Fibroblast of skin of abdomen (primary cell): ENCODE data around the gene MYOZ2. TPM values are rescaled to one million over a fixed set of nuclear protein-coding genes. Genes with fewer than 3 reads are reported as not detected.

Experiments used
- DNase-seq: peaks from one replicate; pipeline ENCODE4 v3.0.0-alpha.2; 2013
- polyA plus RNA-seq, 2 experiments: library from polyadenylated mRNA; unstranded; fragments of 120-200 nt; gene quantifications; one replicate each; pipeline ENCODE4 v1.2.1, GENCODE V29; 2013; ENCODE audit not compliant: insufficient read length in 2 of 2

Gene MYOZ2
- 0.44 TPM for polyA plus RNA-seq (2013, experiment 1 of 2; ENCODE audit: insufficient read length)
- 0.55 TPM for polyA plus RNA-seq (2013, experiment 2 of 2; ENCODE audit: insufficient read length)

DNA sequence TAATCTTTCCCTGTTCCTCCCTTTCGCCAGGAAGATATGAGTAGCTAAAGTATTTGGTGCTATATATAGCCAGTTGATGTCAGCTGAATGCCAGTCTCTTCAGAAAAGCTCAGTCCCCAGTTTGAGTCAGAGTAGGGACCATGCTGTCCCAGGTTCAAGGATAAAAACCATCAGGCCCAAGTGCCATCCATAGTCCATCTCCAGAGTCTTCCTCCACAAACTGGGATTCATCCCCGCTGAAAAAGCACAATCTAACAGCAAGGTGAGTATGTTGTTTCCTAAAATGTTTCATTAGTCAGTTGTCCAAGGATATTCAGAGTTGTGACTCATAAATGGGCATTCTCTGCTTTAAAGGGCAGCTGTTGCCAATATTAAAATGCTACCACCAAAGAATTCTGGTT, at the start of gene MYOZ2:
Gene MYOZ2, plus strand, starts transcription at position 112 of the 401 bp plus-strand sequence. CDS start 694 bp downstream, outside the sequence.
- no peak for DNase-seq

DNA sequence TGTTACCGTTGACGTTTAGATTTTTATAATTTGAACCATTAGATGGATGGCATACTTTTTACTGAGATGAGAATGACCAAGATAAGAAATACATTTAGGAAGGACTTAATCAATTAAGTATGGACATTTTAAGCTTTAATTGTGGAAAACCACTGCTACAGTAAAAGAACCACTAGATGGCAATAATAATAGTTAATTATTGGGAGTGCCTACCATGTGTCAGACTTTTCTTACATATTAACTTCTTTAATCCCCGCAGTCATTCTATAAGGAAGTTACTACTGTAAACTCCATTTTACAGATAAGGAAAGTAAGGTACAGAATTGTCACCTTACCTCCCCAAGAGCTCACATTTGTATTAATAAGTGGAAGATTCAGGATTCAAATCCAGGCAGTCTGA, 48.5 kb upstream of the MYOZ2 start:
- DNase-seq, result no peak

GRCh38 chr4:119087656-119088055, 48.0 kb upstream of the MYOZ2 start:
- no peak for DNase-seq

- no peak for DNase-seq
These were observed 42.4 kb upstream of the MYOZ2 start for GRCh38 chr4:119093042-119093827.

- DNase-seq, result no peak
These were observed 38.2 kb upstream of the MYOZ2 start for GRCh38 chr4:119097282-119097900.

DNA sequence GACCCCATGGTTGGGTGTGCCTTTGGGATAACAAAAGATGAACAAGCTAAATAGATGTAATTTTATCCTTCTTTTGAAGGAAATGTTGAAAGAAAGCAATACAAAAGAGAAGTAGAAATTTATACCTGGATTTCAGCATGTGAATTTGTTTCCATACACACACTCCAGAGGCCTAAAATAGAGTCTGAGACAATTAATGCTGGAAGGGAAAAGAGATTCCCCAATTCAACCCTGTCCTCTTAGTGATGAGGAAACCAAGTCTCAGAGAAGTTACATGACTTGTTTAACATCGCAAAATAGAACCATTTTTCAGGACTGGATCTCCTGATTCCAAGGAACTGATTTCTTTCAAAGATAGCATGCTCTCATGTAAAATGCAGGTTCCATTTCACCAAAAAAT, 37.3 kb upstream of the MYOZ2 start:
- DNase-seq, result no peak

DNA sequence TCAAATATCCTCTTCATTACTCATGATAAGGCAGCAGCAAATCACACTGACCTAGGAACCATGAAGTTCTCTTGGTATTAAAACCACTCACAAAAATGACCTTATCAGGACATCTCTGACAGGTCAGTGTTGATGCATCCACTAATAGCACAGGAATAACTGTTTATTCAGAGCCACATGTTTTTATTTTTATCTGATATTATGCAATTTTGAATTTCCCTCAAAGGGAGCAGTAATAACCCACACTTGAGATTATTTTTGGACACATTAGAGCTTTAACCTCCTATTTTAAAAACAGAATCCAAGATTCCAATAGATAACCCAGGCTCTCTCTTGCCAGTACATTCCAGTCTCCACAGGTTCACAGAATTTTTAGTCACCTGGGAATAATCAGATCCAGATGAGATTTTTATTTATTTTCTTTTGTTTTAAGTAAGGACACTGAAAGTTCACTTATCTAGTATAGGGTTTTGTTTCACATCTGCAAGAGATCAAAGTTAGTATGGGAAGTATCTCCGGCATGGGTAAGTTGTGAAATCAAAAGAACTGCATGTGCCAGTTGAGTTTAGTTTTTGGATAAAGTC, 36.3 kb upstream of the MYOZ2 start:
- DNase-seq, result peak; percentile 53

GRCh38 chr4:119100655-119101054, 35.0 kb upstream of the MYOZ2 start:
- DNase-seq, result no peak

DNA sequence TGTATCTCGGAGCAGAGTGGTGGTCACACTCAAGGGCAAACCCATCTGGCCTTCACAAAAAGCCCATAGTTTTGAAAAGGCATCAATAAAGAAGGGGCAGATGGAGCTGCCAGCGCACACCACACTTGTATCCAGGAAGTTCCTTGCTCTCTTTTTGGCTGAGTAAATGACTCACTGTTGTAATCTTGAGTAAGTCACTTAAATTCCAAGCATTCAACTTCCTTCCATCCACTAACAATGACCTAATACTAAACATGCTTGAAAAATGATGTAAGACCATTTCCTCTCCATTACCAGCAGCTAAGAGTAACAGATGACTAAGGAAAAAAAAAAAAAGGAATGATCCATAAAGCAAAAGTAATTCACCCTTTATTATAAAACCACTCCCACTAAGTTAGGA, 32.4 kb upstream of the MYOZ2 start:
- DNase-seq, result peak; percentile 98

GRCh38 chr4:119104644-119105273, 30.9 kb upstream of the MYOZ2 start:
- no peak for DNase-seq

GRCh38 chr4:119105605-119106004, 30.0 kb upstream of the MYOZ2 start:
- DNase-seq, result no peak

- DNase-seq, result no peak
These were observed 29.3 kb upstream of the MYOZ2 start for GRCh38 chr4:119106036-119107000.

- DNase-seq, result no peak
These were observed 25.5 kb upstream of the MYOZ2 start for GRCh38 chr4:119110121-119110520.

DNA sequence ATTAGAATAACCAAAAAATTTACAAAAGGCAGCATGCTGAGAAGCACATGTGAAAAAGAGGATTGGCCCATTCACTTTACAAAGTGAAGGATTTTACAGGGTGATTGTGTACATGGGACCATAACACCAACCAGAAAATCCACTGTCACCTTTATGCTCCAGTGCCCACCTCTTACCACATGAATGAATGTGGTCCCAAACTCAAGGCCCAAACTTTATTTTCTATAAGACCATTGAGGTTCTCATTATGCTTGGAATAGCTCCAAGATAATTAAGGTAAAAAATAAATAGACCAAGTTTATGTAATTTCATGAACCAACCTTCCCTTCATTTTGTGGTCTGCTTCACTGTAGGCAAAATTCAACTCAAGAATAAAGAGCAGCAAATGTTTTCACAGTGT, 24.3 kb upstream of the MYOZ2 start:
- no peak for DNase-seq

GRCh38 chr4:119113033-119113655, 22.5 kb upstream of the MYOZ2 start:
- DNase-seq, result peak; percentile 92

DNA sequence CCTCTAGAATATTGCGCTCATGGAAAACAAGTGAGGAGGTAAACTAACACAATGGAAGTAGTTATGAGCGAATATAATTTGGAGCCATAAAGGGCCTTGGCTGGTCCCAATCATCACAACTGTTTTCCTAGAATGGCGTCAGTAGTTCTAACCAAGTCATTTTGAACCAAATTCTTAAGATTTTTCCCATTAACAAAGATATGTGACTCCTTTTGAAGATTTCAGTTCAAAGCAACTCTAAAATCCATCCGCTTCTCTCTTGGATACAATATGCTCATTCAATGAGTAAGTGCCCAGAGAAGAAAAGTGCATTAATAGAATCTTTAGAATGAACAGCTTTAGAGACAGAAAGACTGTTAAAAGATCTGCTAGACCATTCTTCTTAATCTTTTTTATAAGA, 19.6 kb upstream of the MYOZ2 start:
- no peak for DNase-seq

GRCh38 chr4:119116925-119117900, 18.4 kb upstream of the MYOZ2 start:
- peak; percentile 33 for DNase-seq

GRCh38 chr4:119118397-119118796, 17.2 kb upstream of the MYOZ2 start:
- DNase-seq, result peak; percentile 29

- peak; percentile 73 for DNase-seq
These were observed 11.3 kb upstream of the MYOZ2 start for GRCh38 chr4:119124352-119124751.

GRCh38 chr4:119125931-119126330, 9.7 kb upstream of the MYOZ2 start:
- DNase-seq, result no peak
